LNCaP clone FGC (cell line): ENCODE results near the gene CCDC196.

Experiments
- DNase-seq: peaks from one replicate; pipeline ENCODE4 v3.0.0-alpha.2; 2011; ENCODE audit warnings: low read depth
- H3K4me3 ChIP-seq: 2 replicates; pipeline ENCODE4 v1.5.1; 2011; ENCODE audit warnings: mild to moderate bottlenecking, low read depth, low read length, control low read depth
- TF ChIP-seq, protein P1 (sequence below): IDR thresholded peaks from 2 replicates; pipeline ENCODE4 v1.5.1; 2012; ENCODE audit warnings: mild to moderate bottlenecking; ENCODE audit not compliant: control insufficient read depth, insufficient read depth; ENCODE audit errors: extremely low read depth

Gene CCDC196

DNA sequence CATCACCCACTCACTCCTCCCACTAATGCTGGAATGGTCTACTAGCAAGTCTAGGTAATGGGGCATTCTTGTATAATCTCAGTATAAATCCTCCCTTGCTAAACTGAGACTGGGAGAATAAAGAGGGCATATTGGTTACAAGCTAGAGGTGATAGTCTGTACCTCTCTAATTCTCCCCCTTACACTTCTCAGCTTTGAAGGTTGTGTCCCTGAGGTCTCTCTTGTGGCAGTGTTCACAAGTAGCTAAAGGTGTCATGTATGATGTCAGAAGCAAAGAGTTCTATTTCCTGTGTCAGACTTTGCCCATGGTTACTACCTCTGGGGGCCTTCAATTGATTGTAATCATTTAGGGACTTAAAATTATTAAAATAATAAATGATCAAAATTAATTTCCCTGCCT lies 26.6 kb upstream of the CCDC196 start:
- DNase-seq: no peak
- H3K4me3 ChIP-seq: no peak overlapping the region
- TF ChIP-seq, protein P1, sequence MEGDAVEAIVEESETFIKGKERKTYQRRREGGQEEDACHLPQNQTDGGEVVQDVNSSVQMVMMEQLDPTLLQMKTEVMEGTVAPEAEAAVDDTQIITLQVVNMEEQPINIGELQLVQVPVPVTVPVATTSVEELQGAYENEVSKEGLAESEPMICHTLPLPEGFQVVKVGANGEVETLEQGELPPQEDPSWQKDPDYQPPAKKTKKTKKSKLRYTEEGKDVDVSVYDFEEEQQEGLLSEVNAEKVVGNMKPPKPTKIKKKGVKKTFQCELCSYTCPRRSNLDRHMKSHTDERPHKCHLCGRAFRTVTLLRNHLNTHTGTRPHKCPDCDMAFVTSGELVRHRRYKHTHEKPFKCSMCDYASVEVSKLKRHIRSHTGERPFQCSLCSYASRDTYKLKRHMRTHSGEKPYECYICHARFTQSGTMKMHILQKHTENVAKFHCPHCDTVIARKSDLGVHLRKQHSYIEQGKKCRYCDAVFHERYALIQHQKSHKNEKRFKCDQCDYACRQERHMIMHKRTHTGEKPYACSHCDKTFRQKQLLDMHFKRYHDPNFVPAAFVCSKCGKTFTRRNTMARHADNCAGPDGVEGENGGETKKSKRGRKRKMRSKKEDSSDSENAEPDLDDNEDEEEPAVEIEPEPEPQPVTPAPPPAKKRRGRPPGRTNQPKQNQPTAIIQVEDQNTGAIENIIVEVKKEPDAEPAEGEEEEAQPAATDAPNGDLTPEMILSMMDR: no peak

DNA sequence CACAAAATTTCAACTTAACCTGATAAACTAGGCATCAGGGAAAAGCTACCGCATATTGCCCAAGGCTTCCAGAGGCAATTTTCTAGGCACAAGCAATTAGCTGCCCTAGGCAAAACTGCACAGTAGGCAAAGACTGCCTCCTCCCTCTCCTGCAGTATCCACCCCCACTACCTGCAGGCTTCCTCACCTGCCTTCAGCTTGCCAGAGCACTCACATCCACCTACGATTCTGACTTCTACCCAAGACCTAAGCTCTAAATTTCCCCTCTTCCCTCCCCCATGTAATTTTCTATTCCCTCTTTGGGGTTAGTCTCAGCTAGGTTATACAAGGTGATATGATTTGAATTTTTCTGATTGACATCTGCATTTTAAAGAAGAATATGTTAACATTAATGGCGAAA lies 21.9 kb upstream of the CCDC196 start:
- H3K4me3 ChIP-seq: no peak overlapping the region
- TF ChIP-seq, protein P1: no peak
- DNase-seq: no peak

DNA sequence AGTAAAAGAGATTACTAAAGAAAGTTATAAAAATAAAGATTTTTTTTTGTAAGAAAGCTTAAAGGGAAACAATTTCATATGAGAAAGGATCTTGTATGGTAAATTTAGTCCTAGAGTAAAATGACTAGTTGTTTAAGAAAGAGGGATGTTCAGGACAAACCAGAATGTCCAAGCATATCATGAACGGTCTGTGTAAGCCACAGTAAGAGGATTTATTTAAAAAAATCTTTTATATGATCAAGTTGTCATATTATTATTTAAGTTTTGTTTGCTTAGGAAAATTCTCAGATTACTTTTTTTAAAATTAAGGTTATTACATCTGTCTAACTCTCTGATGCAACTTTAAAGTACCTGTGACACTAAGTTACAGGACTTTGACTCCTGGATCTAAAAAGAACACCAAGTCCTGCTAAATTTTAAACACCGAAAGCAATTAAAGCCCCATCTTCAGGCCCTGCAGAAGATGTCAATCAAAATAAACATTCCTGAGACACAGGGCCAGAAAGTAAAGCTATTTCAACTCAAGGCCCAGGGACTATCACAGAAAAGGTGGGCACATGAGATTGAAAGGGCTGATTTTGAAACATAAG lies 17.3 kb upstream of the CCDC196 start:
- DNase-seq: no peak
- no peak overlapping the region for H3K4me3 ChIP-seq
- TF ChIP-seq, protein P1: no peak

- no peak for DNase-seq
- TF ChIP-seq, protein P1: no peak
- H3K4me3 ChIP-seq: no peak overlapping the region
Measured at GRCh38 chr14:66471584-66471983, 14.6 kb upstream of the CCDC196 start.

- TF ChIP-seq, protein P1: no peak
- H3K4me3 ChIP-seq: no peak overlapping the region
- DNase-seq: no peak
Measured at GRCh38 chr14:66472251-66472650, 13.9 kb upstream of the CCDC196 start.

DNA sequence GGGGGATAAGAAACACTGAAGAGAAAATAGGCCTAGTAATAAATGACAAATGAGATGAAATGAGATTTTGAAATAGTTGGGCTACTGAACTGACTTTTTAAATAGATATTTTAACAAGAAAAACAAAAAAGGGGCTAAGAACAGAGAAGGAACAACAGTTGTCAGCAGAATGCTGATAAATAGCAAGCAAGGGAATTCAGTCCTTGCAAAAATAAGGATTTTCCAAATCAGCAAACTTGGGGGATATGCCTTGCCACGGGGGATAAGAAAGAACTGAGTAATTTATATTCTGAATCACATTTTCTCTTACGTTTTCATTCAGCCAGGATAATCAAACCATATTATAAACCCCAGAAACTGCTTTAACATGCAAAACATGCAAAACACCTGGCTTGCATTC lies 12.9 kb upstream of the CCDC196 start:
- H3K4me3 ChIP-seq: no peak overlapping the region
- DNase-seq: no peak
- TF ChIP-seq, protein P1: no peak

- TF ChIP-seq, protein P1: no peak
- DNase-seq: no peak
Measured at GRCh38 chr14:66476964-66477363, 9.2 kb upstream of the CCDC196 start.

More at GRCh38 chr14:66476964-66477363, 9.2 kb upstream of the CCDC196 start:
- no peak overlapping the region for H3K4me3 ChIP-seq
